HL-60 (cell line): Measurements from ENCODE around the gene PDXP.
"Not testable (repeated sequence)": the region's sequence is repeated elsewhere in the genome, so short reads cannot be mapped to it uniquely, and the experiment has no call there.

Experiments
- POLR2AphosphoS5 ChIP-seq: IDR thresholded peaks from 2 replicates; pipeline ENCODE4 v1.6.1; 2012; ENCODE audit warnings: low read depth
- SPI1 ChIP-seq: IDR thresholded peaks from 2 replicates; pipeline ENCODE4 v1.6.1; 2012; ENCODE audit warnings: low read depth, mild to moderate bottlenecking, borderline replicate concordance
- TF ChIP-seq, protein P1 (sequence below): IDR thresholded peaks from one replicate; pipeline ENCODE4 v1.5.1; 2011; ENCODE audit warnings: low read length, control low read depth, inconsistent platforms; ENCODE audit not compliant: insufficient read depth

DNA sequence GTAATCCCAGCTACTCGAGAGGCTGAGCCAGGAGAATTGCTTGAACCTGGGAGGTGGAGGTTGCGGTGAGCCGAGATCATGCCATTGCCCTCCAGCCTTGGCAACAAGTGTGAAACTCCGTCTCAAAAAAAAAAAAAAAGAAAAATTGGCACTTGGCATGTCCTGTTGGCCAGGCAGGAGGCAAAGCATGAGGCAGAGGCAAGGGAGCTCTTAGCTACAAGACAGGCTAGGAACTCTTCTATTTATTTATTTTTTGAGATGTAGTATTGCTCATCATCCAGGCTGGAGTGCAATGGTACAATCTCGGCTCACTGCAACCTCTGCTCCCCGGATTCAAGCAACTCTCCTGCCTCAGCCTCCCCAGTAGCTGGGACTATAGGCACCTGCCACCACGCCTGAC is 35.6 kb downstream of the PDXP start:
- TF ChIP-seq, protein P1, sequence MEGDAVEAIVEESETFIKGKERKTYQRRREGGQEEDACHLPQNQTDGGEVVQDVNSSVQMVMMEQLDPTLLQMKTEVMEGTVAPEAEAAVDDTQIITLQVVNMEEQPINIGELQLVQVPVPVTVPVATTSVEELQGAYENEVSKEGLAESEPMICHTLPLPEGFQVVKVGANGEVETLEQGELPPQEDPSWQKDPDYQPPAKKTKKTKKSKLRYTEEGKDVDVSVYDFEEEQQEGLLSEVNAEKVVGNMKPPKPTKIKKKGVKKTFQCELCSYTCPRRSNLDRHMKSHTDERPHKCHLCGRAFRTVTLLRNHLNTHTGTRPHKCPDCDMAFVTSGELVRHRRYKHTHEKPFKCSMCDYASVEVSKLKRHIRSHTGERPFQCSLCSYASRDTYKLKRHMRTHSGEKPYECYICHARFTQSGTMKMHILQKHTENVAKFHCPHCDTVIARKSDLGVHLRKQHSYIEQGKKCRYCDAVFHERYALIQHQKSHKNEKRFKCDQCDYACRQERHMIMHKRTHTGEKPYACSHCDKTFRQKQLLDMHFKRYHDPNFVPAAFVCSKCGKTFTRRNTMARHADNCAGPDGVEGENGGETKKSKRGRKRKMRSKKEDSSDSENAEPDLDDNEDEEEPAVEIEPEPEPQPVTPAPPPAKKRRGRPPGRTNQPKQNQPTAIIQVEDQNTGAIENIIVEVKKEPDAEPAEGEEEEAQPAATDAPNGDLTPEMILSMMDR, result not testable (repeated sequence)
- TF ChIP-seq SPI1, POLR2AphosphoS5: not testable (repeated sequence)
